HG03342 (cell line): ENCODE measurements around the gene SH3RF1.

Experiments used
- ATAC-seq: cut with Tn5 transposase; IDR thresholded peaks from one replicate; pipeline ENCODE4 v1.9.1; 2021; ENCODE audit warnings: mild to moderate bottlenecking, moderate library complexity; ENCODE audit not compliant: unreplicated experiment

The SH3RF1 gene

DNA sequence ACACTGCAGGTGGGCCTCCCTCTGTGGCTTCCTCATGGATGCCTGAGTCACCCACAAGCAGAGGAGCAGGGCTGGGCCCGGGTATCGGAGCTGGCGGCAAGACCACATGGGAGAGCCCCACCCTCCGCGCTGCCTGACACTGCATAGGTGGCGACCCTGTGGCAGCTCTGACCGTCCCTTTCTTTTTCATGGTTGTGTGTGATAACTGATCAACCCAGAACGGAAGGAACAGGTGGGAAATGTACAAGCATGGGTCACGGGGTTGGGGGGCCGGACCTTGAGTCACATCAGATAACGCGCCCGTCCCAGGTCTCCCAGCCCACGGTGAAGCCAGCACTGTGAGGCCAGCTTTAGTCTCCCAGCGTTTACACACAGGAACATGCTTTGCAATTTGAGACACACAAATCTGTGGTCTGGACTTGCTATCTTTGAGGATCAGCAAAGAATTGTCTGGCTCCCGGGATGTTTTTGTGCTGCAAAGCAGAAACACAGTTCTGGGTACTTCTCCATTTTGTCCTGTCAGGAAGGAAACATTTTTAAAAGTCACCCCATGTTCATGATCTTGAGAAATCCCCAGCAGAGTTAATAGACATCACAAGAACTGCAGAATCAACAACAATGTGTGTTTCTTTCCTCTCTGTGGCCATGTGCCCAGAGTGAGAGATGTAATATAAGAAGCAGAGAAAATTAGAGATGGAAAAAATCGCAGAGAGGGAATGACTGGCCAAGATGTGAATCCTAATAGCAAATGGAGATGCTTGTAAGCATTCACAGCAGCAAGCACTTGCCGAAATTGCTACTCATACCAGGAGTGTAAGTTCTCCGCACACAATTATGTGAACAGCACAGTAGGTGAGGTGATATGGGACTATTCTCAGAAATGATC is 190.6 kb downstream of the SH3RF1 start:
- peak; percentile 87 for ATAC-seq

- no peak for ATAC-seq
Observed at GRCh38 chr4:169074117-169074516, 196.6 kb downstream of the SH3RF1 start.

DNA sequence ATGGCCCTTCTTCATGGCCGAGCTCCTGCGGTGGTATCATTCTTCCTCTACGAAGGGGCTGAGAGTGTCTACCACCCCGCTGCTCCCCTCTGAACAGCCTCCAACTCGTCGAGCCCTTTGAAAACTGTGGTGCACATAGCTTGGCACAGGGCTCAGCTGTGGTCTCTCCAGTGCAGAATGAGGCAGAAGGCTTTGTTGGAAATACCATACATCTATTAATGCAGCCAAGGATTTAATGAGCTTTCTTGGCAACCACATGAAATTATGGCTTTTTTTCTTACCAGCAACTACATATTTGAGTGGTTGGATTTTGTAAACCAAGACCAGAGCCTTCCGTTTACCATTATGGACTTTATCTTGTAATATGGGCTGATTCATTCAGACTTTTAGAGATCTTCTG is 199.0 kb downstream of the SH3RF1 start:
- no peak for ATAC-seq

GRCh38 chr4:169070895-169071218 is 199.9 kb downstream of the SH3RF1 start:
- no peak for ATAC-seq

- ATAC-seq, result no peak
Observed at GRCh38 chr4:169070071-169070894, 200.5 kb downstream of the SH3RF1 start.

DNA sequence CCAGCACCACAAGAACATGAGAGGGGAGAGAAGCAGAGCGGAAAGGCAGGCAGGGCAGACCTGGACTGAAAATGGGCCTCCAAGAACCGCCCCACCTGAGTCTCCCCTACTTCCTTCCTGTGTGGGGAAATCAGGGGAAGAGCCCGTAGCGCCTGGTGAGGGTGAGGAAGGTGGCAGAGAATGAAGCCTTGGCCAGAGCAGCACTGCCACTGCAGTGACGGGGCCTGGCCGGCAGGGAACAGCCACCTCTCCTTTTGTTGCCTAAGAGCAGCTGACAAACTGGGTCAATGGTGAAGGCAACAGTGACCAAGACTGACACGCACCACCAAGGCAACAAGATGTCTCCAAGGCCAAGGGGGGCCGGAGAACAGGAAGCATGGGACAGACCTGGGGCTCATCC is 202.3 kb downstream of the SH3RF1 start:
- ATAC-seq, result peak; percentile 68

- no peak for ATAC-seq
Observed at GRCh38 chr4:169066934-169067333, 203.8 kb downstream of the SH3RF1 start.

- no peak for ATAC-seq
Observed at GRCh38 chr4:169064296-169064695, 206.5 kb downstream of the SH3RF1 start.

GRCh38 chr4:169063441-169063840 is 207.3 kb downstream of the SH3RF1 start:
- ATAC-seq, result no peak

- ATAC-seq, result no peak
Observed at GRCh38 chr4:169062897-169063244, 207.9 kb downstream of the SH3RF1 start.

DNA sequence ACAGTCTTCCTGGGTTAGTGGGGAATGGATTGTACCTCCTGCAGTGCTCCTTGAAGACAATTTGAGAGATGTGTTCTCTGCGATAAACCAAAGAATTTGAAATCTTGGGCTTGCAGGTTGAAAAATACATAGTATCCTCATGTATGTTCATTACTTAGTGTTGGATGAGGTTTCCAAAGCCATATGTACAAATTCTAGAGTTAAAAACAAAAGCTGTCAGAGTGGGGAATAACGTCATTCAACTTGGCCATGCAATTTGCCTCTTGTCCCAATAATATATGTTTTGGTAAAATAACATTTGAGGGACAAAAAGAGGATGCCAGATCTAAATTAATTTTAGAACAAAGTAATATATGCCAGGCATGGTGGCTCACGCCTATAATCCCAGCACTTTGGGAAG is 209.4 kb downstream of the SH3RF1 start:
- ATAC-seq, result no peak

DNA sequence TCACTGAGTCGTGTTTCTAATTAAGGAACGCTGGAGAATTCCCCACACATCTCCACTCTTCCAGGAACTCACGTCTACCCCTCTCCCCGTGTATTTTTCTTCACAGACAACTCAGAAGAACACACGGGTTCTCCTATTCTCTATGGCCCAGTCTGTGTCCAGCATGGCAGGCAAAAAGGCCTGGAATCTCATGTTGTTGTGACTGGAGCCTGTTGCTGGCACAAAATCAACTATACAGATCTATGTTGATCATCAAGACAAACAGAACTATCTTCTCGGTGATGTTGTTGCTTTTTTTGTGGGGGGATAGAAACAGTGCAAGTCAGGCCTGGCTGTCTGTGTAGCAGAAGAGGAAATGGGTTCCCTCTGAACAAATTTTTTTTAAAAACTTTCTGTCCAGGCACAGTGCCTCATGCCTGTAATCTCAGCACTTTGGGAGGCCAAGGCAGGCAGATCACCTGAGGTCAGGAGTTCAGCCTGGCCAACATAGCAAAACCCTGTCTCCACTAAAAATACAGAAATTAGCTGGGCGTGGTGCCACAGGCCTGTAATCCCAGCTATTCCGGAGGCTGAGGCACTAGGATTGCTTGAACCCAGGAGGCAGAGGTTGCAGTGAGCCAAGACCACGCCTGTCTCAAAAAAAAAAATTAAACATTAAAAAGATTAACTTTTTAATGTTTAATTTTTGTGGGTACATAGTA is 210.2 kb downstream of the SH3RF1 start:
- no peak for ATAC-seq

DNA sequence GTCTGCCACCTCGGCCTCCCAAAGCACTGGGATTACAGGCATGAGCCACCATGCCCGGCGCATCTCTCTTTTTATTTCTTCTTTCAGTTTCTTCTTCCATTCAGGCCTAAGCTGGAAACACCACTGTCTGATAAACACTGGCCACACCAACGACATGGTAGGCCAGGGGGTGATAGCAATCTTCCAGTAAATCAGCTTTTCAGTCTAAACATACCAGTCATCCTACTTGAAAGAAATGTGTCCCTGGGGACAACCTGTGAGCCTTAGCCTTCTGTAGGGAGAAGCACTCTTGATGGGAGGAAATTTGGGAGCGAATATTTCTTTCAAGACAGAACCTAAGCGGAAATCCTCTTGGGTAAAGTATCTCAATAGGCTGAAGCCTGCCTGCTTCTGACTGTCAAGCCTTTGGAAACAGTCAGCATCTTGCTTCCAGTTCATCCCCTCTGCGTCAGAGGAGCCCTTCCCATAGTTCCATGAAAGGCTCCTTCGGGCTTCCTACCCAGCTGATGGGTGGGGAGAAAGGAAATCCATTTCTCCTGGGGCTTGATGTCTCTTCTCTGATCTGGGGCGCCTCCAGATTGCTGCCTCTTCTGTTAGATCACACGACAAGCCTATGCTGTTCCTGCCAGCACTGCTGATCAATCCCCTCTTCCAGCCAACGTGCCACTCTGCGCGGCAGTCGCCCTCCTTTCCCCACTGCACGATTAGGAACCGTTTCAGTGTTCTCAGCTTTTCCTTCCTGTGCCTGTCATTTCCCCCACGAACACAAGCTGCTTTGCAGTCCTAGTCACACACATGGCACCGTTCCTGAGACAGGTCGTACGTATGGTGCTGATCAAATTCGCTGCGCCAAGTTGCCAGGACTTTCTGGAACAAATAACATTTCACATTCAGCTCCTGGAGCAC is 211.2 kb downstream of the SH3RF1 start:
- no peak for ATAC-seq

- ATAC-seq, result no peak
Observed at GRCh38 chr4:169058312-169058711, 212.4 kb downstream of the SH3RF1 start.

GRCh38 chr4:169054879-169055278 is 215.9 kb downstream of the SH3RF1 start:
- ATAC-seq, result peak; percentile 66

- ATAC-seq, result no peak
Observed at GRCh38 chr4:169052594-169052945, 218.2 kb downstream of the SH3RF1 start.

DNA sequence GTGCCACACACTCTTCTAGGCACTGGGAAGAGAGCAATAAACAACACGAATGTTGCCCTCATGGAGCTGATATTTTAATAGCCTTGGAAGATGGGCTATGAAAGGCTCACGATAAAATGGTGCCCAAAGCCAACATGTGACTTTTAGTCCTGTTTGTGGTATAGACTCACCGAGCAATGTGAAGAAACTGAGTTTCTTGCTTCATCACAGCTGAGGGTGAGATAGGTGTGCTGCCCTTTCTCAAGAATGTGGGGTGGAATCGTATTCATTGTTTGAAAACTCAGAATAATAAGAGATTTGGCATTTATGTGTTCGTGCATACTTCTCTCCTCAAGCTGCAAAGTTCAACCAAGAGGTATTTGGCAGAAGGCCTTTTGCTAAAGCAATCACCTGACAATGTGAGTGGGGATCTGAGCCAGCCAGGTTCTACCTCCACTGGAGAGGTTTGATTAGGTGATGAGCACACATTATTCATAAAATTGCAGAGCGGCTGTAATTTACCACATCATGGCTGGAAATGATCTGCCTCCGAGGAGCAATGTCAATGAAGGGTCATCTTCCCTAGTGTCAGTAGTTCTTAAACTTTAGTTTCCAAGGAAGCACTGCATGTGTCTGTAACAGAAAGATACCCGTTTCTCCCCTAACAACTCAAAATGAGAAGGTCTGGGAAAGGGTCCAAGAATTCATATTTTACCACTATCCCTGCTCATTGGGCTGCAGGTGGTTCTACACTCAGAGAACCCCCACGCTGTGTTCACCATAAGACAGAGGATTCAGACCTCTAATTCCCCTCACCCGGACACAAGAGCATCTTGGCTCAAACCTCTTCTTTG is 218.8 kb downstream of the SH3RF1 start:
- ATAC-seq, result no peak

GRCh38 chr4:169050881-169051760 is 219.6 kb downstream of the SH3RF1 start:
- ATAC-seq, result no peak

DNA sequence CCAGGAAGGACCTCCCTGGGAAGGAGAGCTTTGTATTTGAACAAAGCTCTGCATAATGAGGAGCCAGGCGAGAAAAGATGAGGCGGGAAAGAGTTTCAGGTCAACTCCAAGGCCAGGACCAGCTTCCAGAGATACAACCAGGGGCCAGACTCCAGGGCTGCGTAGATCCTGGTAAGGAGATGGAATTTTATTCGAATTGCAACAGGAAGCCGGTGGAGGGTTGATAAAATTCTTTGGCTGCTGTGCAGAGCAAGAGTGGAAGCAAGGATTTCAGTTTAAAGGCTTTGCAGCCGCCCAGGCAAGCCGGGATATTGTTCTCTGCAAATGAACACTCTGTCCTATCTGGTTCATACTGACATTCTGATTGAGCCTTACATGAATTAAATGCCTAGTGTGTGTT is 220.5 kb downstream of the SH3RF1 start:
- ATAC-seq, result no peak
